Endodermal cell (in vitro differentiated cells): ENCODE results near the gene MED13L. TPM values are rescaled to one million over a fixed set of nuclear protein-coding genes. Genes with fewer than 3 reads are reported as not detected.

Source experiments
- DNase-seq: peaks from one replicate; pipeline ENCODE4 v3.0.0-alpha.2; 2017
- H3K27ac ChIP-seq: 2 replicates; pipeline ENCODE4 v1.5.1; 2013; ENCODE audit warnings: mild to moderate bottlenecking, low read depth, low read length, moderate library complexity
- H3K27me3 ChIP-seq: 2 replicates; pipeline ENCODE4 v1.6.1; 2013; ENCODE audit warnings: mild to moderate bottlenecking, low read length, moderate library complexity; ENCODE audit not compliant: insufficient read depth, control insufficient read depth, poor library complexity, severe bottlenecking
- H3K36me3 ChIP-seq: 2 replicates; pipeline ENCODE4 v1.7.0; 2013; ENCODE audit warnings: mild to moderate bottlenecking, low read length, moderate library complexity; ENCODE audit not compliant: control insufficient read depth, insufficient read depth
- H3K4me1 ChIP-seq: one replicate; pipeline ENCODE4 v1.7.0; 2013; ENCODE audit warnings: low read length; ENCODE audit not compliant: control insufficient read depth, insufficient read depth
- H3K4me3 ChIP-seq: 2 replicates; pipeline ENCODE4 v1.5.1; 2013; ENCODE audit warnings: mild to moderate bottlenecking, low read length, moderate library complexity
- H3K9ac ChIP-seq: 2 replicates; pipeline ENCODE4 v1.6.1; 2013; ENCODE audit warnings: mild to moderate bottlenecking, low read length, moderate library complexity; ENCODE audit not compliant: poor library complexity, severe bottlenecking; ENCODE audit errors: extremely low read depth
- H3K9me3 ChIP-seq: 2 replicates; pipeline ENCODE4 v1.6.1; 2013; ENCODE audit warnings: mild to moderate bottlenecking, low read length, moderate library complexity; ENCODE audit not compliant: control insufficient read depth
- H3K27ac Mint-ChIP-seq: 2 replicates; pipeline ENCODE4 v1.8.0; 2020; ENCODE audit warnings: mixed read lengths
- H3K27me3 Mint-ChIP-seq: 2 replicates; pipeline ENCODE4 v1.8.0; 2021; ENCODE audit warnings: mild to moderate bottlenecking, mixed read lengths; ENCODE audit not compliant: insufficient read depth
- H3K36me3 Mint-ChIP-seq: 2 replicates; pipeline ENCODE4 v1.8.0; 2020; ENCODE audit warnings: low read depth, mixed read lengths
- H3K4me1 Mint-ChIP-seq: 2 replicates; pipeline ENCODE4 v1.8.0; 2020; ENCODE audit warnings: mixed read lengths
- H3K4me3 Mint-ChIP-seq: 2 replicates; pipeline ENCODE4 v1.8.0; 2020; ENCODE audit warnings: mild to moderate bottlenecking, moderate library complexity, mixed read lengths
- H3K9me3 Mint-ChIP-seq: 2 replicates; pipeline ENCODE4 v1.8.0; 2020; ENCODE audit warnings: mild to moderate bottlenecking, mixed read lengths
- WGBS, 2 experiments: methylation state at CpG; one replicate each; pipeline versions ENCODE4 v1.1.5 to v1.1.7; 2013; ENCODE audit warnings: missing lambda C conversion rate in 2 of 2, mixed read lengths in 1 of 2; ENCODE audit not compliant: insufficient coverage in 1 of 2, insufficient read length in 1 of 2; 5-methylcytosine and 5-hydroxymethylcytosine counted together
- total RNA-seq, 2 donors: library from RNA; stranded (reverse); fragmentation: NEBNext Ultra II Directional in 1 of 2; extraction: Animal tissue kit (Norgen Biotek cat#: 25700) in 1 of 2; gene quantifications; 2 replicates in 1 of 2; 3 replicates in 1 of 2; pipeline ENCODE4 v1.2.1, GENCODE V29; 2021
- TF ChIP-seq, protein P1 (sequence below): fragments of 200-600 bp; sonication (generic); conservative IDR thresholded peaks from 2 replicates; pipeline ENCODE4 v1.5.0; 2021; ENCODE audit warnings: antibody characterized with exemption, mild to moderate bottlenecking

The MED13L gene
- total RNA-seq, 2 donors from 2014 or later: 101 to 111 TPM

DNA sequence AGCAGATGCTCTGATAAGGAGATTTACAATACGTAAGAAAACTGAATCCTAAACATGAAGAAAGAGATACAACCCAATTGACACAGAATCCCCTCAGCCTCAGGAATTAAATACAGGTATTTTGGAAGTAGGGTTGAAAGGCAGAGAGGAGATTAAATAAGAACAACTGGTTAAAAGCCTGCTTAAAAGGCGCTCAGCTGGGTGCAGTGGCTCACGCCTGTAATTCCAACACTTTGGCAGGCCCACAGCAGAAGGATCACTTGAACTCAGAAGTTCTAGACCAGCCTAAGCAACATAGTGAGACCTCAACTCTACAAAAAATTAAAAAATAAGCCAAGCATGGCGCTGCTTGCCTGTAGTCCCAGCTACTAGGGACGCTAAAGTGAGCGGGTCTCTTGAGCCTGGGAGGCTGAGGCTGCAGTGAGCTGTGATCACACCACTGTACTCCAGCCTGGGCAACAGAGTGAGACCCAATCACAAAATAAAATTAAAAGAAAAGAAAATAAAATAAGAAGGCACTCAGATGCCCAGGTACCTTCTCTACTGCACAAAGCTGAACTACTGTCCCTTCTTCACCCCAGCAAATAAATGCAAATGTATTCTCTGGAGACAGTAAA, 32.9 kb downstream of the MED13L start:
- Mint-ChIP-seq H3K36me3 (peaks cover 8% of the 10 kb centered on the region), H3K27me3 (no peaks in the 10 kb centered on the region), H3K4me3 (no peak overlapping the region), H3K4me1 (peaks cover 49% of the 10 kb centered on the region), H3K27ac (peak overlapping the region; percentile 48), H3K9me3 (no peaks in the 10 kb centered on the region)
- Histone ChIP-seq H3K4me1 (peaks cover 4% of the 10 kb centered on the region), H3K36me3 (no peaks in the 10 kb centered on the region), H3K9ac (no peak overlapping the region), H3K9me3 (no peaks in the 10 kb centered on the region), H3K27me3 (no peaks in the 10 kb centered on the region), H3K4me3 (no peak overlapping the region), H3K27ac (no peak overlapping the region)
- TF ChIP-seq, protein P1, sequence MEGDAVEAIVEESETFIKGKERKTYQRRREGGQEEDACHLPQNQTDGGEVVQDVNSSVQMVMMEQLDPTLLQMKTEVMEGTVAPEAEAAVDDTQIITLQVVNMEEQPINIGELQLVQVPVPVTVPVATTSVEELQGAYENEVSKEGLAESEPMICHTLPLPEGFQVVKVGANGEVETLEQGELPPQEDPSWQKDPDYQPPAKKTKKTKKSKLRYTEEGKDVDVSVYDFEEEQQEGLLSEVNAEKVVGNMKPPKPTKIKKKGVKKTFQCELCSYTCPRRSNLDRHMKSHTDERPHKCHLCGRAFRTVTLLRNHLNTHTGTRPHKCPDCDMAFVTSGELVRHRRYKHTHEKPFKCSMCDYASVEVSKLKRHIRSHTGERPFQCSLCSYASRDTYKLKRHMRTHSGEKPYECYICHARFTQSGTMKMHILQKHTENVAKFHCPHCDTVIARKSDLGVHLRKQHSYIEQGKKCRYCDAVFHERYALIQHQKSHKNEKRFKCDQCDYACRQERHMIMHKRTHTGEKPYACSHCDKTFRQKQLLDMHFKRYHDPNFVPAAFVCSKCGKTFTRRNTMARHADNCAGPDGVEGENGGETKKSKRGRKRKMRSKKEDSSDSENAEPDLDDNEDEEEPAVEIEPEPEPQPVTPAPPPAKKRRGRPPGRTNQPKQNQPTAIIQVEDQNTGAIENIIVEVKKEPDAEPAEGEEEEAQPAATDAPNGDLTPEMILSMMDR: no peak
- peak; percentile 76 for DNase-seq
- WGBS, 2 experiments: 77 to 84% methylated on average over 2 to 6 of the region's 6 CpGs

DNA sequence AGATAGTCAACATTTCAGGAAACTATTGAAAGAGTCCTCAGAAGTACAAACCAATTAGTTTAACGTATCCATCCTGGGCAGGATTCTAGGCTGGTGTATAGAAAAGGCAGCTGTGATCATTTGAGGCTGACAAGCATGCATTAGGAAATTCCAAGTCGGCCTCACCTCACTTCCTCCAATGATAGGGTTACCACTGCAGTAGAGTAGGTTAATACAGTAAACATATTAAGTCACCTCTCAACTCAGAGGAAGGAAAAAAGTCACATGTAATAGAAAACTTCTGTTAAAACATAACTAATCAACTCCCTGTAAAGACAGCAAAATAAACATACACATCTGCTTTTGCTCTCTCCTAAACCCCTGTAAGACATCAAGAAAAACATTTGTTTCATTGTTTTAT, 33.5 kb downstream of the MED13L start:
- WGBS, 2 experiments: 86 to 87% methylated on average over 1 to 2 of the region's 2 CpGs
- no peak overlapping the region for H3K9ac ChIP-seq
- H3K27me3 ChIP-seq: no peaks in the 10 kb centered on the region
- H3K9me3 Mint-ChIP-seq: no peaks in the 10 kb centered on the region
- H3K4me1 ChIP-seq: peaks cover 4% of the 10 kb centered on the region
- no peaks in the 10 kb centered on the region for H3K9me3 ChIP-seq
- no peaks in the 10 kb centered on the region for H3K36me3 ChIP-seq
- H3K36me3 Mint-ChIP-seq: peaks cover 8% of the 10 kb centered on the region
- no peak overlapping the region for H3K4me3 Mint-ChIP-seq
- TF ChIP-seq, protein P1: no peak
- no peak for DNase-seq
- no peaks in the 10 kb centered on the region for H3K27me3 Mint-ChIP-seq
- H3K4me1 Mint-ChIP-seq: peaks cover 45% of the 10 kb centered on the region
- no peak overlapping the region for H3K27ac ChIP-seq
- H3K27ac Mint-ChIP-seq: no peak overlapping the region
- H3K4me3 ChIP-seq: no peak overlapping the region

DNA sequence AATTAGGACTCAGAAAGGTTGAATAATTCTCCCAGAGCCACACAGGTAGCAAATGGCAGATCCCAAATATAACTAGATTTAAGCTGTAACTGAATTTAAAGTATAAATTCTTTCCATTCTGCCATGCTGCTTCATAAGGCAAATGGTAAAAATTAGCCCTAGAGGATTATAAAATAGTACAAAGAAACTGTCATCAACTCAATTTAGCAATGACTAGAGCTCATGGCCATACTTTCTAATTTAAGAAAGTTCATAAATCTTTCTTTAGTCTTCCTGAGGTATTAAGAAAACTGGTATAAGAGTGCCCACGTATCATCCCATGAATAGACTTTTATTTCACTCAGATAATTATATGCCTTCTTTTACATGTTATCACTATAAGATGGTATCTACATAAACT, 34.8 kb downstream of the MED13L start:
- H3K36me3 ChIP-seq: no peaks in the 10 kb centered on the region
- H3K4me1 ChIP-seq: peaks cover 4% of the 10 kb centered on the region
- no peak overlapping the region for H3K27ac ChIP-seq
- no peak overlapping the region for H3K4me3 ChIP-seq
- Mint-ChIP-seq H3K27ac (no peak overlapping the region), H3K36me3 (peaks cover 8% of the 10 kb centered on the region), H3K4me1 (peaks cover 33% of the 10 kb centered on the region), H3K27me3 (no peaks in the 10 kb centered on the region), H3K9me3 (no peaks in the 10 kb centered on the region), H3K4me3 (no peak overlapping the region)
- DNase-seq: no peak
- WGBS, 2 experiments: no CpG with 5 or more reads among the region's 1 CpG
- no peak overlapping the region for H3K9ac ChIP-seq
- no peaks in the 10 kb centered on the region for H3K9me3 ChIP-seq
- no peaks in the 10 kb centered on the region for H3K27me3 ChIP-seq
- TF ChIP-seq, protein P1: no peak
